Left cardiac atrium (tissue), 4 donors: ENCODE measurements around the gene TMEM121. TPM values are rescaled to one million over a fixed set of nuclear protein-coding genes. Genes with fewer than 3 reads are reported as not detected.

Source experiments
- ATAC-seq, 2 donors: fragments of 200-7000 bp; cut with Tn5 transposase; one replicate each; pipeline ENCODE4 v1.9.1; 2020; ENCODE audit warnings: mild to moderate bottlenecking in 2 of 2, moderate library complexity in 2 of 2
- DNase-seq: peaks from one replicate; pipeline ENCODE4 v3.0.0-alpha.2; 2020
- intact Hi-C, 2 donors: fragments of 100-400 bp; cut with DNase I; formaldehyde crosslinking; loops; one replicate each; pipeline versions ENCODE4 v1.14.1 to v1.15.1; 2022 to 2023
- total RNA-seq, 2 donors: library from RNA; stranded (reverse); fragmentation: NEBNext Ultra II Directional; extraction: Animal tissue kit (Norgen Biotek cat#: 25700); gene quantifications; one replicate each; pipeline ENCODE4 v1.2.1, GENCODE V29; 2021
- donor health status: DM: no; HTN: yes; CAD: no.
- donor health status: DM: no; HTN: yes; CAD: no; lungs with severe emphysema.
- donor health status: DM: yes; HTN: yes; CAD: no.
- donor health status: Dilated cardiomyopathy.

The TMEM121 gene
- total RNA-seq, 2 donors from 2014 or later, result 2.2 to 2.7 TPM

DNA sequence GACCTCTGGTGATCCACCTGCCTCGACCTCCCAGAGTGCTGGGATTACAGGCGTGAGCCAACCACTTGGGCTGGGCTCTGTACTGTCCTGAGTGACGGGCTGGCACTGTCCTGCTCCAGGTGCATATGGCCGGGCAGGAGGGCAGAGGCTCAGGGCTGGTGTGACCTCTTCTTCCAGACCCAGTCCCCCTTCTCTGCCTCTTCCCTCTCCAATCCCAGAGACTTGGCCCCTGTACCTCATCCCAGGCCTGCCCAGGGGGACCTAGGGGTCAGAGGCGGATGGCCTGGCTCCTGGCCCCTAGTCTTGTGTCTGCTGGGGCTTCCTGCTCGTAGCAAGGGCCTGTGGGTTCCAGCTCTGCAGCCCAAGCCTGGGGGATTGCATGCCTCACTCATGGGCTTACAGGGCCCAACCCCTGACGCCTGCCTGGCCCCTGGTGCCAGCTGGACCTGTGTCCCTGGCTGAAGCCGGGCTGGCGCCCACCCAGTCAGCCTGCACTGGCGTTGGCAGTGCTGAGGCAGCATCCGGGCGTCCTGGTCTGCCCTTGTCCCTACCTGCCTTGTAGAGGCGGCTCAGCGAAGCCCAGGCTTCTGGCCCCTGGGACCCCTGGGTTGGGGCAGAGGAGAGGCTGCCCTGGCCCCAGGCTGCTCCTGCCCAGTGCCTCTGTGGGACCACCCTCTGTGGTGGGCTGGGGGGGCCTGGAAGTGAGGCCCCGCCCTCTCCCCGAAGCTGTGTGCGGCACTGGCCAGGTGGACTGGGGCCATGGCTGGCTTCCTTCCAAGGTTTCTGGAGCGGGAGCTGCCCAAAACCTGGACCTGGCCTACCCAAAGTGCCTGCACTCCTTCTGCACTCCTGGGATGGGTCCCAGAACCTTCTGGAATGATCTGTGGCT, 31.0 kb upstream of the TMEM121 start:
- DNase-seq (peak; percentile 28), ATAC-seq (no peak)
- intact Hi-C loops, result no loop called here

DNA sequence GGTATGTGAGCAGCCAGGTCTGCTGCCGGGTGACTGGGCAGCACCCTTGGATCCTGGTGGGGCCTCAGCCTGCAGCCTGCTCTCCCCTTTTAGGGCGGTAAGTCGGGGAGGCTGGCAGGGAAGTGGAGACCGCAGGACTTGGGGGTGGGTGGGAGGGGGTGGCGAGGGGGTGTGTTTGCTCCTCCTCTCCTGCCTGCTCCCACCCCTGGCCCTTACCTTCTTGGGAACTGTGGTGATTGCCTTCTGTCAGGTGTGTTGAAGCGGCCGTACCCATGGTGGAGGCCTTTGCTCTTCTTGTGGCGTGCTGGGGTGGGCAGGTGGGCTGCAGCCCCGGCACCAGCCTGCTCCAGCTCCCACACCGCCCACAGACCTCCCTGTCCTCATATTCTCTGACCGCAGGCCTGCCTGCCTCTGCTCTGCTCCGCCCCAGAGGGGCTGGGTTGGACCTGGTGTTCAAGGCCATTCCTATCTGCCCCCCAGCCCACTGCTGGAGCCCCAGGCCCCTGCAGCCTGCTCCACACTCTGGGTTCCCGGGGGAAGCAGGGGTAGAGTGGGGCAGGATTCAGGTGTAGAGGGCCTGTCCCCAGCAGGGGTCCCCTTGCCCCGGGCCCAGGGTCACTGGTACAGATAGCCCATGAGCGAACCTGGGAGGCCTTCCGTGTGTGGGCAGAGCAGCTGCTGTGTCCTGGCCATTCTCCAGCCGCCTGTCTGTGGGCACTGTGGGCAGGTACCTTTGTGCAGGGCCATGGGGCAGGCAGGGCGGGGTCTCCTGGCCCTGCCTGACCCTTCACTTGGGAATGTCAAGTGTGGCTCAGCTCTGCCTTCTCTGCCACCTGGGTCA, 30.2 kb upstream of the TMEM121 start:
- intact Hi-C loops, result no loop called here
- ATAC-seq (no peak), DNase-seq (peak; percentile 22)

DNA sequence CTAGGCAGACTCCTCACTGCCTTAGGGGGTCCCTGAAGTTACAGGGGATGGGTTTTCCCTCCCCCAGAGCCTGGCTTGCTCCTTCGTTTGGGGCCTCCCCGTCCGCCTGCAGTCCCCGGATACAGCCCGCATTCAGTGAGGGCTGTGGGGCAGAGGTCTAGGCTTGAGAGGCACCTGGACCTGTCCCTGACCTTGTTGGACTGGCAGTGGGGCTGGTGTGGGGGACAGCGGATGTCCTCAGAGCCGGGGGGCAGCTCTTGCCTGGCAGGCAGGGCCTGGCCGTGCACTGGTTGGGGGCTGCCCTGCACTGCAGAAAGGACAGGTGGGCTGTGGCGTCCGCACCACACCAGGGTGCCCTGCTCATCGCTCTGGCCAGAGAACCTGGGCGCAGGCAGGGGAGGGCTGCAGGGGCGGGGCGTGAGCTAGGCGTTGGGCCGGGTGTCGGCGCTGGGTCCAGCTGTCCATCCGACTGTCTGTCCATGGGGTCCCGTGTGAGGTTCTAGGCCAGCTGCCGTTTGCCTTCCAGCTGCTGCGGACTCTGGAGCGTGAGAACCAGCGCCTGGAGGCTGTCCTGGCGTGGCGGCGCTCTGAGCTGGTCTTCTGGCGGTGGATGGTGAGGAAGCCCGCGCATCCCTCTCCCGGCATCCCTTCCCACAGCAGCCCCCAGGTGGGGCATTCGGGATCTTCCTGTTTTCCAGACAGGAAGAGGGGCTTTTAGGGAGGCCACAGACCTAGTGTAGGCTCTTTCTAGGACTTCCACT, 29.4 kb upstream of the TMEM121 start:
- intact Hi-C loops, result no loop called here
- DNase-seq (no peak), ATAC-seq (no peak)

DNA sequence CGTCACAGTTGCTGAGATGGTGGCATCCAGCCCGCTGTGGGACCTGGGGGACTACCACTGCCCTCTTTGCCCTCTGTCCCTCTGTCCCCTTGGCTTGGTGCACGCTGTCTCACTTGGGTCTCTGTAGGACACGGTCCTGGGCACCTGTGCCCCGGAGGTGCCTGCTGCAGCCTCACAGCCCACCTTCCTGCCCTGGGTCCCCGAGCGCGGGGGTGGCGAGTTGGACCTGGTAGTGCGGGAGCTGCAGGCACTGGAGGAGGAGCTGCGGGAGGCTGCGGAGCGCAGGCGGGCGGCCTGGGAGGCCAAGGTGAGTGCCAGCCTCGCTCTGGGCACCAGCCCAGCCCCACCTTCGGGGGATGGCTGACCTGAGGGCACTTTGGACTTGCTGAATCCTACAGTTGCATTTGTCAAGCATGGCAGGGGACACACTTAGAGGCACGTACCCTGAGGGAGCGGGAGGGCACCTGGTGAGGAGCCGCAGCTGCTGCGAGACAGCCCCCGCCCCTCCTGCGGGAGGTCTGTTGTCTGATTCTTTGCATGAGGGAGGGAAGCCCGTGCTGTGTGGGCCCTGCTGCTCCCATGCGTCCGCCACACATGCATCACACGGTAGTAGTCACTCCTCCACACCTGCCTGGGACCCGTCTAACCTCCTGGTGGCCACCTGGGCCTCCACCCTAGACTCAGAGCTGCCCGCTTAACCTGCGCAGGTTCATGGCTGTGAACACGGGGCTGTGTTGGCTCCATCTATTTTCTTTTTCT, 28.5 kb upstream of the TMEM121 start:
- intact Hi-C loops, result no loop called here
- DNase-seq (no peak), ATAC-seq (no peak)

DNA sequence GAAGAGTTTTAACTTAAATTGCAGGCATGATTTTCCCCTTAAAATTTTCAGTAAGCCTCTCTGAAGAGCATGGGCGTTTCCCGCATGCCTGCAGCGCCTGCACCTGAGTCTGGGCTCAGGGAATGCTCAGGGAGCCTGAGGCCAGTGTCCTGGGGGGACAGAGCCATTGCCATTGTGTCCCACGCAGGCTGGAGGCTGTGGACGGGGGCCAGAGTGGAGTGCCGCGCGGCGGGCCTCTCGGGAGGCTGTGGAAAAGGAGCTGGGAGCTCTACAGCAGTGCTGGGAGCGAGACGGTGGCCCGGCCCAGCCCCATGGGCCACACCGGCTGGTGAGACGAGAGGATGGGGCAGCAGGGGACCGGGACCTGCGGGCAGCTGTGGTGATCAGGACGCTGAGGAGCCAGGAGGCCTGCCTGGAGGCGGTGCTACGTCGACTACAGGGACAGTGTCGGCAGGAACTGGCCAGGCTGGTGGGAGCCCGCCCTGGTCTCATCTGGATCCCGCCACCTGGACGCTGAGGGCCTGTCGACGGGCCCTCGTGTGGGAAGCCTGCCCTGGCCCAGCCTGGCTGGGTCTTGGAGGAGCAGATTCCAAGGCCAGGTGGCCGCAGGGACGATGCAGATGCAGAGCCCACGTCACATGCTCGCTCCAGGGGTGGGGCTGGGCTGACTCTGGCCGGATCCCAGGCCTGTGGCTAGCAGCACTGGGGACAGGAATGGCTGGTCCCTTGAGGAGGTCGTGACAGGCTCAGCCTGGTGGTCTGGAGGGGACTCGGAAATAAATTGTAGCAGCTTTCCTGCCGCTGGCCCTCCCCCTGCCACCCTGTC, 27.7 kb upstream of the TMEM121 start:
- DNase-seq (no peak), ATAC-seq (no peak)
- intact Hi-C loops, result no loop called here

DNA sequence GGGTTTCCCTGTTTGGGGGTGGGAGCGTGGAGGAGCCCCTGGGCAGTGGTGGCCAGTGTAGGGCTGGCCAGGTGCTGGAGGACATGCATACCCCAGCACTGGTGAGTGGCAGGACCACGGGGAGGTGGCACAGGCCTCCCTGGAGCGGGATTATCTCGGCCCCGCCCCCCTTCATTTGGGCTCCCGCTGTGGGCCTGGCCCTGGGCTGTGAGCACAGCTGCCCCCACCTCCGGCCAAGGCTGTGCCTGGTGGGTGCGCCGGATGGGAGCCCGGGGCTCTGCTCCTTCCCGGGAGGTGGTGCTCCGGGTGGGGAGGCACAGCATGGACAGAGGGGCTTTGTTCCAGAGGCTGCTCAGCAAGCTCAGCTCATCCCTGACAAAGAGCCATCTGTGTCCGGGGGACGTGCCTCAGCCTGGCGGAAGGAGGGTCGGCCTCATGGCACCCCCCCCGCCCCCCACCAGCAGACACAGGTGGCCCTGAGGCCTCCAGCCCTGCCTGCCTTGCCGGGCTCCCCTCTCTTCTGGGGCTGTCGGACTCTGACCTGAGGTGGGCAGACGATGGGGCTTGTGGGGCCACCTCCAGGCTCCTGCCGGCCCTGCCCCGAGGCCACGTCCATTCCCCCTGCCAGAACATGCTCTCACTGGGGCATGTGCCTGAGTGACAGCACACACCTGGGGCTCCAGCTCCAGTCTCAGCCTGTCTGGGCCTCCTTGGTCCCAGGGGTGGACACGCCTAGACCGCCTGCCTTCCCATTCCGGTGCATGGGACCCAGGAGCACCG, 26.9 kb upstream of the TMEM121 start:
- DNase-seq (no peak), ATAC-seq (peak in 1 of 2 donors; percentile 3)
- intact Hi-C loops, result no loop called here

GRCh38 chr14:105500036-105500725, 26.2 kb upstream of the TMEM121 start:
- no peak for ATAC-seq
- intact Hi-C loops, result no loop called here
- no peak for DNase-seq

- no peak for ATAC-seq
- intact Hi-C loops, result no loop called here
- no peak for DNase-seq
Measured at GRCh38 chr14:105500726-105501101, 25.7 kb upstream of the TMEM121 start.

DNA sequence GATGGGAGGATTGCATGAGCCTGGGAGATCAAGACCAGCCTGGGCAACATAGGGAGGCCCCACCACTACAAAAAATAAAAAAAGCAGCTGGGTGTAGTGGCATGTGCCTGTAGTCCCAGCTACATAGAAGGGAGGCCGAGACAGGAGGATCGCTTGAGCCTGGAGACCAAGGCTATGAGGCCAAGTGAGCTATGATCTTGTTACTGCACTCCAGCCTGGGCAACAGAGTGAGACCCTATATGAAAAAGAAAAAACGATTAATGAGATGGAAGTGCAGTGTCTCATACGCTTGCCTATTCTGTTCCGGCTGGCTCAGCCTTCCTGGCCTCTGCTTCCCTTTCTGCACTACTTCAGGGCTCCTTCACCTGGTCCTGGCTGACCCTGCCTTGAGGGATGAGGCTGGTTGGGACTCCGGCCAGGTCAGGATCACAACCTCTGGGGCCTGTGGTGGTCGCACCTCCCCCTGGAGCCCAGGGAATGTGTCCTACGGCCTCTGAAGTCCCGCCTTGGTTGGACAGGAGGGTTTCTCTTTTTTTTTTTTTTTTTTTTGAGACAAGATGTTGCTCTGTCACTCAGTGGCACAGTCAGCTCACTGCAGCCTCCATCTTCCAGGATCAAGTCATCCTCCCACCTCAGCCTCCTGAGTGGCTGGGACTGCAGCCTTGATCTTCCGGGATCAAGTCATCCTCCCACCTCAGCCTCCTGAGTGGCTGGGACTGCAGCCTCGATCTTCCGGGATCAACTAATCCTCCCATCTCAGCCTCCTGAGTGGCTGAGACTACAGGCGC, 24.7 kb upstream of the TMEM121 start:
- ATAC-seq (no peak), DNase-seq (no peak)

DNA sequence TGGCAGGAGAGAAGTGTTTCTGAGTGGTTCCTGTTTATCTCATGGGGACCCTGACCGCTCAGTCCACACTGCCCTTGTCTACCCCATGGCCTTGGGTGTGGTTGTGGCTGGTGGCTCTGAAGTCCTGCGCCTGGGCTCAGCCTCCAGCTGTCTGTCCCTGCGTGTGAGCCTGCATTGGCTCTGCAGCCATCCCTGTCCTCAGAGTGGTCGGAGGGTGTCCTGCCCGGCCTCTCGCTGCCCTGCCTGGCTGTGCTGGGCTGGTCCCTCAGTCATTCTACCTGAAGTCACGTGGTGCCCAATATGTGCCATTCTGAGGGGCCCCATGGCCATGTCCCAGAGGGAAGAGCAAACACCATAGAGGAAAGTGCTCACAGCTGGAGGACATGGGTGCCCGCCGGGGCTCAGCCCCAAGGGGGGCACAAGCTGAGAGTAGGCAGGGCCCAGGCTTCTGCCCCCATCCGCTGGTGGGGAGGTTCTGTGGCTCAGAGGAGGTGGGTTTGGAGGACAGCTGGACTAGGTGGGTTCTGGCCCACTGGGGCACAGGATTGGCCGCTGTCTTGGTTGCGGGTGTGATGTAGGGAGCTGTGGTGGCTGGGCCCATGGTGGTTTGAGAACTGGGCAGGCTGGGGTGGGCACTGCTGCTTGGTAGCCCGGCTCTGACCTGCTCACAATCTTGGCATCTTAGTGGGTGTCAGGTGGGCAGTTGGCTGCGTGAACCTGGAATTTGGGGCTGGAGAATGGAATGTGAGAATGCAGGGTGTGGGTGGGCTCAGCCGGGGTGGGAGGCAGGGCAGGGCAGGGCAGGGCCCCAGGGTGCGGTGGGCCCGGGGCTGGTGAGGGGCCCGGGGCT, 23.7 kb upstream of the TMEM121 start:
- intact Hi-C loops, result no loop called here
- ATAC-seq (no peak), DNase-seq (no peak)

More for the DNA sequence above, 24.7 kb upstream of the TMEM121 start:
- intact Hi-C loops, result no loop called here

GRCh38 chr14:105503296-105503640, 23.1 kb upstream of the TMEM121 start:
- DNase-seq (no peak), ATAC-seq (no peak)
- intact Hi-C loops, result no loop called here

DNA sequence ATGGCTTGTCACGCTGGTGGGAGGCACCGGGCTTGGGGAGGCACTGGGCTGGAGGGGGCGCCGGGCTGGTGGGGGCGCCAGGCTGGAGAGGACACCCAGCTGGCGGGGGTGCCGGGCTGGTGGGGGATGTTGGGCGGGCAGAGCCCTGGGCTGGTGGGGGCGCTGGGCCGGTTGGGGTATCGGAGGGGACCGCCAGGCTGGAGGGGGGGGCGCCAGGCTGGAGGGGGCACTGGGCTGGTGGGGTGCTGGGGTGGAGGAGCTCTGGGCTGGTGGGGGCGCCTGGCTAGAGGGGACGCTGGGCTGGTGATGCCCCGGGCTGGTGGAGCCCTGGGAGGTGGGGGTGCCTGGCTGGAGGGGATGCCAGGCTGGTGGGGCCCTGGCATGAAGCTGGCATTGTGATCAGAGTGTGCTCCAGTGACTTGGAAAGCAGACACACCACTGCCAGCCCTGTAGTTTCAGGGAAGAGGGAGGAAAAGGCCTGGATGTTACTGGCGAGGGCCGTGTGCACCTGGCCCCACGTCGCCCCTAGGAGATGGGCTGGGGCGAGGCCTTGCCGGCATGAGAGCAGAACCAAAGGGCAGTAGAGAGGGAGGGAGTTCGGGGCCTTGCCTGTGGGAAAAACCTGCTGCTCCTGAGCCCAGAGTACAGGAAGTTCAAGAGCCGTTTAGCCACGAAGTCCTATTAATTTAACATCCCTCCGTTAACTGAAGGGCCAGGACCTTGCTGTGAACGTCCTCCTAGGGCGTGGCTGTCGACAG, 22.3 kb upstream of the TMEM121 start:
- no peak for DNase-seq
- intact Hi-C loops, result no loop called here
- ATAC-seq, result no peak

GRCh38 chr14:105505101-105505500, 21.3 kb upstream of the TMEM121 start:
- intact Hi-C loops, result no loop called here
- ATAC-seq (no peak), DNase-seq (no peak)

- DNase-seq (no peak), ATAC-seq (no peak)
- intact Hi-C loops, result no loop called here
Measured at GRCh38 chr14:105507247-105507646, 19.1 kb upstream of the TMEM121 start.

DNA sequence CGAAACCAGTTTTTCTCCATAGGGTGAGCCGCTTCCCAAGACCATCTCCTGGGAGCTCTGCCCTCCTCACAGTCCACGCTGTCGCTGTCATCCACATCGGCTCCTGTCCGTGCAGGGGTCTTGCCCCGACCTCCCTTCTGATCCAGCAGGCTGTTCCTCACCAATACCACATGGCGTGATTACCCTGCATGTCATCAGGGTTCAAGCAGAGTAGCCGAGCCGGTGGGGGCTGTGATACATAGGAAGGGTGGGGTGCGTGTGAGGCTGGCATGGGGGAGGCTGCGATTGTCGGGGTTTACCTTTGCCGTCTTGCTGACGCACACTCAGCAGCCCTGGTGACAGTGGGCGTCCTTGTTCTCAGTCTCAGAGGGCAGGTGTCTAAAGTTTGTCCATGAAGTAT, 18.3 kb upstream of the TMEM121 start:
- ATAC-seq, result no peak
- intact Hi-C loops, result no loop called here
- no peak for DNase-seq
